NCI-H524 (cell line): ENCODE measurements around the gene VCPKMT.

Experiments used
- DNase-seq, 2 experiments: peaks; one replicate each; lab custom pipeline; 2025; lab: John Stamatoyannopoulos, UW

VCPKMT gene

GRCh38 chr14:50116181-50116956 is at the start of gene VCPKMT:
Gene VCPKMT, minus strand, starts transcription at chr14:50116572. Its CDS starts 20 bp downstream, at chr14:50116552.
- peak; percentile 93 to 97 for DNase-seq

GRCh38 chr14:50156111-50156510 is 39.7 kb upstream of the VCPKMT start:
- no peak for DNase-seq

- DNase-seq = no peak
Measured at GRCh38 chr14:50148799-50149198, 32.4 kb upstream of the VCPKMT start.

- no peak for DNase-seq
Measured at GRCh38 chr14:50139192-50139591, 22.8 kb upstream of the VCPKMT start.

GRCh38 chr14:50127802-50128201 is 11.4 kb upstream of the VCPKMT start:
- no peak for DNase-seq

GRCh38 chr14:50123062-50123461 is 6.7 kb upstream of the VCPKMT start:
- no peak for DNase-seq

GRCh38 chr14:50122291-50122690 is 5.9 kb upstream of the VCPKMT start:
- DNase-seq = no peak

GRCh38 chr14:50121486-50121885 is 5.1 kb upstream of the VCPKMT start:
- DNase-seq = no peak

- no peak for DNase-seq
Measured at GRCh38 chr14:50117456-50117855, 1.1 kb upstream of the VCPKMT start.

- no peak for DNase-seq
Measured at GRCh38 chr14:50116966-50117365, 594 bp upstream of the VCPKMT start.

- DNase-seq = no peak
Measured at GRCh38 chr14:50113381-50114035, 2.9 kb downstream of the VCPKMT start.

GRCh38 chr14:50110323-50111037 is 5.9 kb downstream of the VCPKMT start:
- no peak for DNase-seq

GRCh38 chr14:50109342-50109741 is 7.0 kb downstream of the VCPKMT start:
- peak in 1 of 2 experiments; percentile 32 for DNase-seq

- DNase-seq = no peak
Measured at GRCh38 chr14:50107850-50108249, 8.5 kb downstream of the VCPKMT start.

- DNase-seq = peak in 1 of 2 experiments; percentile 24
Measured at GRCh38 chr14:50106178-50106577, 10.2 kb downstream of the VCPKMT start.

GRCh38 chr14:50103558-50103957 is 12.8 kb downstream of the VCPKMT start:
- no peak for DNase-seq

GRCh38 chr14:50101417-50101816 is 15.0 kb downstream of the VCPKMT start:
- no peak for DNase-seq

- no peak for DNase-seq
Measured at GRCh38 chr14:50100805-50101204, 15.6 kb downstream of the VCPKMT start.

GRCh38 chr14:50099335-50099734 is 17.0 kb downstream of the VCPKMT start:
- no peak for DNase-seq

GRCh38 chr14:50095895-50096294 is 20.5 kb downstream of the VCPKMT start:
- DNase-seq = no peak

GRCh38 chr14:50094056-50094755 is 22.2 kb downstream of the VCPKMT start:
- DNase-seq = no peak

GRCh38 chr14:50093496-50093895 is 22.9 kb downstream of the VCPKMT start:
- DNase-seq = peak; percentile 62 to 82
